ENCODE data around the gene PTH2R. TPM values are rescaled to one million over a fixed set of nuclear protein-coding genes. Genes with fewer than 3 reads are reported as not detected.

The PTH2R gene
- total and polyA plus RNA-seq, 2 of the 13 experiments (the other 11 are each of a cell fraction or from before 2014, with no cell fraction given), result 0.04 TPM; not detected in 1

DNA sequence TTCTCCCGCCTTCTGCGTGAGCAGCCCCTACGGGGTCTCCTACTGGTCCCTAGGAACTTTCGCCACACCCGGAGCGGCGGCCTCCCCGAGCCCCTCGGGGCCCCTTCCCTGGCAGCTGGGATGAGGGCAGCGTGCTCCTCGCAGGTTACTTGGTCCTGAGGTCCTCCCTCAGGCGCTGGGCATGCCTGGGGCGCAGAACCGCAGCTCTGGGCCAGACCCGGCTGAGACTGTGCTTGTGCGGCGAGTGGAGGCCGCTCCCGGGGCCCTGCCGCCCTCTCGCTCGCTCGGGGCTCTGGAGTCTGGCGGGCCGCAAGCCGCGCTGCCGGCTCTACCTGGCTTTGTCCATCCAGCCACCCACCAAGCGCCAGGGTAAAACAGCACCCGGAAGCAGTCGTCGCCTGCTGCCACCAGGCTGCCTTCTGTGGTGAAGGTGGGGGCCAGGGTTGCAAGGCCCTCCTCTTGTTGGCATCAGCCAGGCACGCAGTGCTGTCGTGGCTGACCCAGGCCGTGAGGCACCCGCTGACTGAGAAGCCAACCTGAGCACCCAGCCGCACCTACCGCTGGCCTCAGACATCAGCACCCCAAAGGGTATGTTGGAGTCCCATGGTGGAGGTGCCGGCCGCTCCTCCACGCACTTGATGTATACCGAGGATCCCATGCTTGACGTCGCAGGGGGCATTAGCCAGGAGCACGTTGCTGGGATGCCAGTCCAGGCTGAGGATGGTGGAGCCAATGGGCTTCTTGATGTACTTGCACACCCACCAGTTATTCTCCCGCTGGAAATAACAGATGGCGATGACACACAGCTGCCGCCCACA lies 46.1 kb upstream of the PTH2R start:
- Histone ChIP-seq H3K27me3 (ENCODE audit: control insufficient read depth in 1 of 2, insufficient read depth in 2 of 2, low read length in 2 of 2) (no peaks in the 10 kb centered on the region), H3K4me1 (ENCODE audit: insufficient read depth, low read length) (no peaks in the 10 kb centered on the region), H3K9me3 (ENCODE audit: low read length) (peaks cover 12% of the 10 kb centered on the region), H3K9ac (ENCODE audit: insufficient read depth, low read depth, low read length) (no peak overlapping the region), H4K20me1 (ENCODE audit: insufficient read depth, low read length) (no peaks in the 10 kb centered on the region), H2AFZ (ENCODE audit: low read length) (no peak overlapping the region), H3K36me3 (replicated peaks in 1 of 2; ENCODE audit: control insufficient read depth in 1 of 2, insufficient read depth in 2 of 2, low read length in 2 of 2) (peaks cover 0 to 3% of the 10 kb centered on the region in 2 experiments; a peak in 2 of 5 replicates), H3K4me3 (replicated peaks in 1 of 3; ENCODE audit: insufficient read depth in 1 of 3, low read depth in 2 of 3, low read length in 3 of 3) (no peak overlapping the region), H3K79me2 (ENCODE audit: insufficient read depth, low read length) (no peaks in the 10 kb centered on the region), H3K4me2 (ENCODE audit: low read depth, low read length) (no peak overlapping the region), H3K27ac (ENCODE audit: extremely low read length, insufficient read depth, low read length) (no peak overlapping the region)
- in situ Hi-C loops (cut with HindIII; ENCODE audit: extremely low pct_ligation_motif_present, low pct_unique_long_range_greater_than_20kb), result no loop called here
- POLR2A ChIA-PET, result no interaction called here
- BruUV-seq (replicated peaks), result no TSS peak
- ATAC-seq (peak; percentile 60), FAIRE-seq (no peak), DNase-seq (ENCODE audit: low spot score) (no peak)
- TF ChIP-seq HNF1A (IDR thresholded peaks at IDR 0.05; ENCODE audit: low read depth) (no peak), HNF1A (CRISPR knock-in tag; IDR thresholded peaks at IDR 0.05; ENCODE audit: borderline replicate concordance) (peak; percentile 22; the same call in 1 of the 2 replicates), ZBTB1 (CRISPR knock-in tag; IDR thresholded peaks at IDR 0.05; ENCODE audit: borderline replicate concordance) (no peak), ZNF768 (CRISPR knock-in tag; IDR thresholded peaks at IDR 0.05) (peak; percentile 21; the same call in 1 of the 2 replicates), MBNL3 (CRISPR knock-in tag; conservative IDR thresholded peaks at IDR 0.05) (no peak), AGO2 (optimal IDR thresholded peaks at IDR 0.05; ENCODE audit: low read depth, low read length) (peak; percentile 80), ZNF629 (CRISPR knock-in tag; conservative IDR thresholded peaks at IDR 0.05) (no peak)
- intact Hi-C loops (cut with micrococcal nuclease; ENCODE audit: unreplicated experiment), result no loop called here
- 87% methylated on average over 31 of the region's 48 CpGs for WGBS (ENCODE audit: low lambda C conversion rate)
- CTCF ChIA-PET (ENCODE audit: low intra/inter-chr PET ratio, low total read pairs), result no interaction called here

Data from HepG2 (cell line).